ENCODE measurements around the gene GPR143.

GPR143 gene

GRCh38 chrX:9710332-9710731 lies 55.3 kb downstream of the GPR143 start:
- Histone ChIP-seq H3K9me3 (ENCODE audit: control insufficient read depth, low read length) (no peaks in the 10 kb centered on the region), H3K4me3 (ENCODE audit: insufficient read depth, low read depth, low read length) (no peak overlapping the region), H3K27me3 (ENCODE audit: control insufficient read depth, insufficient read depth, low read length, poor library complexity, severe bottlenecking) (no peaks in the 10 kb centered on the region), H3K27ac (ENCODE audit: insufficient read depth, low read depth, low read length, poor library complexity, severe bottlenecking) (no peak overlapping the region), H3K4me1 (ENCODE audit: control insufficient read depth, insufficient read depth, low read length) (no peaks in the 10 kb centered on the region), H3K36me3 (ENCODE audit: control insufficient read depth, insufficient read depth, low read length) (peaks cover 12% of the 10 kb centered on the region)
- 99 to 100% methylated on average over 4 to 7 of the region's 8 CpGs for WGBS, 2 experiments

GRCh38 chrX:9708923-9709553 lies 56.6 kb downstream of the GPR143 start:
- H3K4me1 ChIP-seq (ENCODE audit: control insufficient read depth, insufficient read depth, low read length), result no peaks in the 10 kb centered on the region
- H3K4me3 ChIP-seq (ENCODE audit: insufficient read depth, low read depth, low read length), result no peak overlapping the region
- 53 to 59% methylated on average over 17 of the region's 17 CpGs for WGBS, 2 experiments
- no peaks in the 10 kb centered on the region for H3K9me3 ChIP-seq (ENCODE audit: control insufficient read depth, low read length)
- peaks cover 7% of the 10 kb centered on the region for H3K36me3 ChIP-seq (ENCODE audit: control insufficient read depth, insufficient read depth, low read length)
- H3K27me3 ChIP-seq (ENCODE audit: control insufficient read depth, insufficient read depth, low read length, poor library complexity, severe bottlenecking), result no peaks in the 10 kb centered on the region
- no peak overlapping the region for H3K27ac ChIP-seq (ENCODE audit: insufficient read depth, low read depth, low read length, poor library complexity, severe bottlenecking)

GRCh38 chrX:9708086-9708485 lies 57.6 kb downstream of the GPR143 start:
- H3K36me3 ChIP-seq (ENCODE audit: control insufficient read depth, insufficient read depth, low read length), result peaks cover 10% of the 10 kb centered on the region
- no peaks in the 10 kb centered on the region for H3K27me3 ChIP-seq (ENCODE audit: control insufficient read depth, insufficient read depth, low read length, poor library complexity, severe bottlenecking)
- H3K27ac ChIP-seq (ENCODE audit: insufficient read depth, low read depth, low read length, poor library complexity, severe bottlenecking), result no peak overlapping the region
- H3K4me1 ChIP-seq (ENCODE audit: control insufficient read depth, insufficient read depth, low read length), result no peaks in the 10 kb centered on the region
- 94 to 96% methylated on average over 10 of the region's 10 CpGs for WGBS, 2 experiments
- H3K9me3 ChIP-seq (ENCODE audit: control insufficient read depth, low read length), result no peaks in the 10 kb centered on the region
- no peak overlapping the region for H3K4me3 ChIP-seq (ENCODE audit: insufficient read depth, low read depth, low read length)

- Histone ChIP-seq H3K27ac (ENCODE audit: insufficient read depth, low read depth, low read length, poor library complexity, severe bottlenecking) (no peak overlapping the region), H3K4me3 (ENCODE audit: insufficient read depth, low read depth, low read length) (no peak overlapping the region)
- 91 to 93% methylated on average over 13 of the region's 13 CpGs for WGBS, 2 experiments
Measured at GRCh38 chrX:9707306-9708033, 58.2 kb downstream of the GPR143 start.

GRCh38 chrX:9706421-9706820 lies 59.2 kb downstream of the GPR143 start:
- H3K4me3 ChIP-seq (ENCODE audit: insufficient read depth, low read depth, low read length), result no peak overlapping the region
- no peaks in the 10 kb centered on the region for H3K27me3 ChIP-seq (ENCODE audit: control insufficient read depth, insufficient read depth, low read length, poor library complexity, severe bottlenecking)
- H3K9me3 ChIP-seq (ENCODE audit: control insufficient read depth, low read length), result no peaks in the 10 kb centered on the region
- 64% methylated on average over 4 of the region's 4 CpGs for WGBS, 2 experiments
- no peak overlapping the region for H3K27ac ChIP-seq (ENCODE audit: insufficient read depth, low read depth, low read length, poor library complexity, severe bottlenecking)
- peaks cover 4% of the 10 kb centered on the region for H3K36me3 ChIP-seq (ENCODE audit: control insufficient read depth, insufficient read depth, low read length)
- no peaks in the 10 kb centered on the region for H3K4me1 ChIP-seq (ENCODE audit: control insufficient read depth, insufficient read depth, low read length)

More at GRCh38 chrX:9707306-9708033, 58.2 kb downstream of the GPR143 start:
- Histone ChIP-seq H3K36me3 (ENCODE audit: control insufficient read depth, insufficient read depth, low read length) (peaks cover 4% of the 10 kb centered on the region), H3K4me1 (ENCODE audit: control insufficient read depth, insufficient read depth, low read length) (no peaks in the 10 kb centered on the region), H3K9me3 (ENCODE audit: control insufficient read depth, low read length) (no peaks in the 10 kb centered on the region), H3K27me3 (ENCODE audit: control insufficient read depth, insufficient read depth, low read length, poor library complexity, severe bottlenecking) (no peaks in the 10 kb centered on the region)

- Histone ChIP-seq H3K27me3 (ENCODE audit: control insufficient read depth, insufficient read depth, low read length, poor library complexity, severe bottlenecking) (no peaks in the 10 kb centered on the region), H3K27ac (ENCODE audit: insufficient read depth, low read depth, low read length, poor library complexity, severe bottlenecking) (no peak overlapping the region), H3K4me1 (ENCODE audit: control insufficient read depth, insufficient read depth, low read length) (no peaks in the 10 kb centered on the region), H3K4me3 (ENCODE audit: insufficient read depth, low read depth, low read length) (no peak overlapping the region), H3K9me3 (ENCODE audit: control insufficient read depth, low read length) (no peaks in the 10 kb centered on the region), H3K36me3 (ENCODE audit: control insufficient read depth, insufficient read depth, low read length) (peaks cover 4% of the 10 kb centered on the region)
- 96 to 98% methylated on average over 6 of the region's 6 CpGs for WGBS, 2 experiments
Measured at GRCh38 chrX:9704876-9705465, 60.7 kb downstream of the GPR143 start.

GRCh38 chrX:9703406-9703805 lies 62.2 kb downstream of the GPR143 start:
- Histone ChIP-seq H3K27me3 (ENCODE audit: control insufficient read depth, insufficient read depth, low read length, poor library complexity, severe bottlenecking) (no peaks in the 10 kb centered on the region), H3K9me3 (ENCODE audit: control insufficient read depth, low read length) (no peaks in the 10 kb centered on the region), H3K36me3 (ENCODE audit: control insufficient read depth, insufficient read depth, low read length) (peaks cover 4% of the 10 kb centered on the region), H3K4me1 (ENCODE audit: control insufficient read depth, insufficient read depth, low read length) (no peaks in the 10 kb centered on the region), H3K27ac (ENCODE audit: insufficient read depth, low read depth, low read length, poor library complexity, severe bottlenecking) (no peak overlapping the region), H3K4me3 (ENCODE audit: insufficient read depth, low read depth, low read length) (no peak overlapping the region)
- WGBS, 2 experiments, result 93 to 97% methylated on average over 14 of the region's 14 CpGs

GRCh38 chrX:9701790-9702189 lies 63.9 kb downstream of the GPR143 start:
- H3K27ac ChIP-seq (ENCODE audit: insufficient read depth, low read depth, low read length, poor library complexity, severe bottlenecking), result no peak overlapping the region
- peaks cover 4% of the 10 kb centered on the region for H3K36me3 ChIP-seq (ENCODE audit: control insufficient read depth, insufficient read depth, low read length)
- 97 to 98% methylated on average over 12 of the region's 12 CpGs for WGBS, 2 experiments
- H3K9me3 ChIP-seq (ENCODE audit: control insufficient read depth, low read length), result no peaks in the 10 kb centered on the region
- no peaks in the 10 kb centered on the region for H3K4me1 ChIP-seq (ENCODE audit: control insufficient read depth, insufficient read depth, low read length)
- H3K27me3 ChIP-seq (ENCODE audit: control insufficient read depth, insufficient read depth, low read length, poor library complexity, severe bottlenecking), result no peaks in the 10 kb centered on the region
- H3K4me3 ChIP-seq (ENCODE audit: insufficient read depth, low read depth, low read length), result no peak overlapping the region

GRCh38 chrX:9700555-9700954 lies 65.1 kb downstream of the GPR143 start:
- H3K36me3 ChIP-seq (ENCODE audit: control insufficient read depth, insufficient read depth, low read length), result peaks cover 4% of the 10 kb centered on the region
- no peak overlapping the region for H3K27ac ChIP-seq (ENCODE audit: insufficient read depth, low read depth, low read length, poor library complexity, severe bottlenecking)
- 92 to 94% methylated on average over 15 of the region's 15 CpGs for WGBS, 2 experiments
- no peaks in the 10 kb centered on the region for H3K27me3 ChIP-seq (ENCODE audit: control insufficient read depth, insufficient read depth, low read length, poor library complexity, severe bottlenecking)
- H3K4me3 ChIP-seq (ENCODE audit: insufficient read depth, low read depth, low read length), result no peak overlapping the region
- H3K9me3 ChIP-seq (ENCODE audit: control insufficient read depth, low read length), result no peaks in the 10 kb centered on the region
- H3K4me1 ChIP-seq (ENCODE audit: control insufficient read depth, insufficient read depth, low read length), result no peaks in the 10 kb centered on the region

GRCh38 chrX:9698576-9698975 lies 67.1 kb downstream of the GPR143 start:
- H3K27ac ChIP-seq (ENCODE audit: insufficient read depth, low read depth, low read length, poor library complexity, severe bottlenecking), result no peak overlapping the region
- WGBS, 2 experiments, result 95 to 96% methylated on average over 12 of the region's 12 CpGs
- H3K27me3 ChIP-seq (ENCODE audit: control insufficient read depth, insufficient read depth, low read length, poor library complexity, severe bottlenecking), result no peaks in the 10 kb centered on the region
- no peak overlapping the region for H3K4me3 ChIP-seq (ENCODE audit: insufficient read depth, low read depth, low read length)
- no peaks in the 10 kb centered on the region for H3K4me1 ChIP-seq (ENCODE audit: control insufficient read depth, insufficient read depth, low read length)
- H3K36me3 ChIP-seq (ENCODE audit: control insufficient read depth, insufficient read depth, low read length), result peaks cover 7% of the 10 kb centered on the region
- H3K9me3 ChIP-seq (ENCODE audit: control insufficient read depth, low read length), result no peaks in the 10 kb centered on the region
